ENCODE data around the gene ZNF319.

DNA sequence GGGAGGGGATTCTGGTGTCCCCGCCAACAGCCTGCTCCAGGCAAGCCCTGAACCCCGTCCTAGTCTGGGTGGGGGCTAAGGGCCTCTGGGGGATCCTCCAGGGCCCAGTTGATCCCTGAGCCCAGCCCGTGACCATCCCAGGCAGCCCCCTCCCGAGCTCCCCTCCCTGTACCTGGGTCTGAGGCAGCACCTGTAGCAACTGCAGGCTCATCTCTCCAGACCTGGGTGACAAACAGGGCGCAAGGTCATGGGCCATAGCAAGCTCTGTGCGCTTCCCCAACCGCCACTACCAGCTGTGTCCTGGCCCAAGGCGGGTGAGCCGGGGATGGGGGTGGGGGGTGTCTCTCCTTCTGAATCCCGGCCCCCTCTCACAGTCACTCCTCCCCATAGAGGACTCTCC is 40.2 kb downstream of the ZNF319 start:
- TF ChIP-seq POLR2A (IDR thresholded peaks at IDR 0.05) (no peak), POLR2AphosphoS5 (IDR thresholded peaks at IDR 0.05; ENCODE audit: insufficient read depth in 1 of 2, low read depth in 1 of 2) (no peak)

Data from vagina (tissue), 2 donors.